Measurements from ENCODE around the gene RBMS3. TPM values are rescaled to one million over a fixed set of nuclear protein-coding genes. Genes with fewer than 3 reads are reported as not detected.

Gene RBMS3
- total RNA-seq, 2 experiments from 2014 or later, result 0.15 to 3.0 TPM

DNA sequence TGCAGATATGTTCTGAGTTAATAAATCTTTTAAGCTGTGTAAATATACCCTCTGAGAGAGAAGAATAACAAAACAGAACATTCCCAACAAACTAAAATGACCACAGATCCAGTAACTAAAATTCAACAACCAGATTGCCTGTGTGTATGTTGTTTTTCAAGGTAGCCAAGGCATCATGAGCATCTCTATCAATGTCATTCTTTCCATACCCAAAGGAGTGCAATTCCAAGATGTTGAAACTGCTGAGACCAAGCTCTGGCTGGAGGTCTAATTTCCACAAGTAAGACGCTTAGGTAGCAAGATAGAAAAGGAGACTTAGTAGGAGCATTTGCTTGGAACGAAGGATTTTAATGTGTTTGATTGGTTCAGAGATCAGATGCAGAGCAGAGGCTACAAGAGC is 276.3 kb downstream of the RBMS3 start:
- DNase-seq (no peak), ATAC-seq (no peak)
- Mint-ChIP-seq H3K4me3 (no peak overlapping the region), H3K27me3 (no peaks in the 10 kb centered on the region), H3K36me3 (no peaks in the 10 kb centered on the region), H3K9me3 (ENCODE audit: low read depth) (no peaks in the 10 kb centered on the region), H3K4me1 (no peaks in the 10 kb centered on the region), H3K27ac (no peak overlapping the region)
- CTCF ChIA-PET, result no interaction called here

DNA sequence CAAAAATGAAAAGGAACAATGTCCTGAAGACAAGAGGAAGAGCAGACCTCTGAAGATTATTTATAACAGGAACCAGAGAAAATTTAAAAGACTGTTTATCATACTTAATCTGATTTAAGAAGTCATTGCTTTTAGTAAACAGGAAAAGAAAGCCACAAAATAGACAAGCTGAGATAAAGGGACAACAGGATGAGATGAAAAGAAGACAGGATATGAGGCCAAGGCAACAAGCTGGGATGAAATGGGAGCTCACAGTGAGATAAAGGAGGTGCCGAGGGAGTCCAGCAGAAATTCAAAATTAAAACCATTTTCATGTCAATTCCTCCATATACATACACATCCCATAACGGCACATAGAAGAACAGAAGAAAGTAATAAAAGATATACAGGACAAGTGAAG is 277.0 kb downstream of the RBMS3 start:
- H3K27ac Mint-ChIP-seq, result no peak overlapping the region
- H3K9me3 Mint-ChIP-seq (ENCODE audit: low read depth), result no peaks in the 10 kb centered on the region
- H3K4me1 Mint-ChIP-seq, result no peaks in the 10 kb centered on the region
- DNase-seq (no peak), ATAC-seq (no peak)
- no peaks in the 10 kb centered on the region for H3K36me3 Mint-ChIP-seq
- CTCF ChIA-PET, result no interaction called here
- no peak overlapping the region for H3K4me3 Mint-ChIP-seq
- H3K27me3 Mint-ChIP-seq, result no peaks in the 10 kb centered on the region

DNA sequence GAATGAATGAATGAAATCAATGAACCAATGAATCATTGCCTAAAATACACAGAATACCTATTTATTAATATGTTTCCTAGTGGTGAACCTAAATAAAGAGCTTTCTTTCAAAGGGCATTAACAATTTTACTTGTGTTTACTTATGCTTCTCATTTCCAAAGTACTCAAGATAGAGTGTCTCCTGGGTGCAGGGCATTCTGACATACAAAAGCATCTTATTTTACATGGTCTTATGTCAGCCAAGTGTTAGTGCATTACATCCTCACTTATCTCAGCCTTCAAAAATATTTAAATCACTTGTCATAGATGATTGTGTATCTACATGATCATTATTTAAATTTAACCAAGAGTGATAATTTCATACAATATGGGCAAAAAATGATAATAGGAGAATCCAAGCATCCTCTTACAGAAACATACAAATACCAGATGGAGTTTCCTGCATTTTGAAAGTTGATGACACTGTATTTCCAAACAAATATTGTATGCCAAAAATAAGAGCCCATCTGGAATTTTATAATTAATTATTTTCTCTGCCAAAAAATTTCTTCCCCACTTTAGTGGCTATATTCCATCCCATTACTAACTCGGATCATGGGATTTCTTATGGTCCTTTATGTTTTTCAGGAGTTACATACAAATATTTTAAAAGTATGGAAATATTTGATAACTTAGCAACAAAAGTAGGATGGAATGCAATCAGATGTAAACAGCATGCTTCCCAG is 279.0 kb downstream of the RBMS3 start:
- H3K4me3 Mint-ChIP-seq, result no peak overlapping the region
- H3K9me3 Mint-ChIP-seq (ENCODE audit: low read depth), result no peaks in the 10 kb centered on the region
- no peak for ATAC-seq
- CTCF ChIA-PET, result no interaction called here
- H3K4me1 Mint-ChIP-seq, result no peaks in the 10 kb centered on the region
- H3K27ac Mint-ChIP-seq, result no peak overlapping the region
- DNase-seq, result no peak
- H3K36me3 Mint-ChIP-seq, result no peaks in the 10 kb centered on the region
- no peaks in the 10 kb centered on the region for H3K27me3 Mint-ChIP-seq

DNA sequence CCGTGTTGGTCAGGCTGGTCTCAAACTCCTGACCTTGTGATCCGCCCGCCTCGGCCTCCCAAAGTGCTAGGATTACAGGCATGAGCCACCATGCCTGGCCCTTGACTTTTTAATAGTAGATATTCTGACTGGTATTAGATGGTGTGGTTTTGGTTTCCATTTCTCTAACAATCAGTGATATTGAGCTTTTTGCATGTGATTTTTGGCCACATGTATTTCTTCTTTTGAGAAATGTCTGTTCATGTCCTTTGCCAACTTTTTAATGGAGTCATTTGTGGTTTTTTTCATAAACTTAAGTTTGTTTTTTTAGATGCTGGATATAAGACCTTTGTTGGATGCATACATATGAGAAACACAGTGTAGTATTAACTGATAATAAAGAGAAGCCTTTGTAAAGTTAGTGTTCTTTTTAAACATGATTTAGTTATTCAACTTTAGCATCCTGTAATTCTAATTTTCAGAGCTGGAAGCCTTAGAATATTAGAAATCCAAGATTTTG is 280.8 kb downstream of the RBMS3 start:
- no peaks in the 10 kb centered on the region for H3K36me3 Mint-ChIP-seq
- H3K27me3 Mint-ChIP-seq, result no peaks in the 10 kb centered on the region
- H3K9me3 Mint-ChIP-seq (ENCODE audit: low read depth), result no peaks in the 10 kb centered on the region
- ATAC-seq (no peak), DNase-seq (no peak)
- no peaks in the 10 kb centered on the region for H3K4me1 Mint-ChIP-seq
- no peak overlapping the region for H3K27ac Mint-ChIP-seq
- CTCF ChIA-PET, result no interaction called here
- no peak overlapping the region for H3K4me3 Mint-ChIP-seq

DNA sequence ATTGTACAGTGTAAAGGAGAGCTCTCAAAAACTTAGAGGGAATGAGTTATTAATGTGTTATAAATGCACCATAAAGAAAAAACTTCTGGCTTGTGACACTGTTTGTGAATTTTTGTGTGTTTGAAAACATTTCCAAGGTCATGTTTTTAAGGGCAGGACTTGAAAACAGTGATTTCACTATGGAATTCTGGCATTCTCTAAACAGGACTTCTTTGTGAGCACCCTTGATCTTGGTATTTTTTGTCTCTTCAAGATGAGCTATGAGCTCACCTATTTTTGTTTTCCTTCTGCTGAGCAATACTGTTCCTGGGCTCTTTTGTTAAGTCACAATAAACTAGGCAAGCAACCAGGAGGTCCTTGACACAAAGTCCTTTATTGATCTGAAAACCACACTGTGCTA is 284.4 kb downstream of the RBMS3 start:
- ATAC-seq (no peak), DNase-seq (no peak)
- no peaks in the 10 kb centered on the region for H3K9me3 Mint-ChIP-seq (ENCODE audit: low read depth)
- H3K27ac Mint-ChIP-seq, result no peak overlapping the region
- H3K27me3 Mint-ChIP-seq, result no peaks in the 10 kb centered on the region
- no peak overlapping the region for H3K4me3 Mint-ChIP-seq
- no peaks in the 10 kb centered on the region for H3K36me3 Mint-ChIP-seq
- no peaks in the 10 kb centered on the region for H3K4me1 Mint-ChIP-seq
- CTCF ChIA-PET, result no interaction called here

DNA sequence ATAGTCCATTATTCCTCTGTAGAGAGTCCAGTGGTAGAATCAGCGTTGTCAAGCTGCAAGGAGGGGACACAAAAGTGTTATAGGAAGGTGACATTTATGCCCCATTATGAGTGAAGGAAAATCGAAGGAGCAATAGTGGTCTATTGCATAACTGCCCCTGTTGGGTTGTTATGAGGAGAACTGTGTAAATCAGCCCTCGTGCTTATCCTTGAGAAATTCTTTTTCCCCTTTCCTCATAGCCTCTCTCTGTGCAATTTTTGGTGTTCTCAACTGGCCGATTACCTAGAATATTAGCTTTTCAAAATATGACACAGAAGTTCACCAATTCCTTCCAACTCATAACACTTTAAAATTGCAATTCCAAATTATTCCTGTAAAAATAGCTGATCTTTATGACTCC is 286.6 kb downstream of the RBMS3 start:
- no peaks in the 10 kb centered on the region for H3K36me3 Mint-ChIP-seq
- no peak overlapping the region for H3K4me3 Mint-ChIP-seq
- no peaks in the 10 kb centered on the region for H3K9me3 Mint-ChIP-seq (ENCODE audit: low read depth)
- H3K27ac Mint-ChIP-seq, result no peak overlapping the region
- no peak for DNase-seq
- H3K4me1 Mint-ChIP-seq, result no peaks in the 10 kb centered on the region
- no peak for ATAC-seq
- CTCF ChIA-PET, result no interaction called here
- H3K27me3 Mint-ChIP-seq, result no peaks in the 10 kb centered on the region

DNA sequence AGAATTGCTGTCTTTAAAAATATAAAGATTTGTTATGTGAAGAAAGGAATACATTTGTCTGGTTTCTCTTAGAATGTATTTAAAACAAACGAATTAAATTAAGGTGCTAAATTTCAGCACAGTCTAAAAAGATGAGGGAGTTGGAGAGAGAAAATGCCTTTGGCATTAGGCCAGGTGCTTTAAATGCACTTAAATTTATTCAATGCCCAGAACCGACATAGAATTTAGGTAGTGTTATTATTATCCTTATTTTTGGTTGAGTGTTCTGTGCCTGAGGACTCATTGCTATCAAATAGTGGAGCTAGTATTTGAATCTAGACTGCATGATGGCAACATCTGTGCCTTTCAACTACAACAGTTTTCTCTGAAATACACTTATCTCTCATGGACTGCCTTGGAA is 287.5 kb downstream of the RBMS3 start:
- no peak for ATAC-seq
- H3K36me3 Mint-ChIP-seq, result no peaks in the 10 kb centered on the region
- peaks cover 3% of the 10 kb centered on the region for H3K9me3 Mint-ChIP-seq (ENCODE audit: low read depth)
- no peak for DNase-seq
- H3K27me3 Mint-ChIP-seq, result no peaks in the 10 kb centered on the region
- H3K4me1 Mint-ChIP-seq, result no peaks in the 10 kb centered on the region
- CTCF ChIA-PET, result no interaction called here
- no peak overlapping the region for H3K4me3 Mint-ChIP-seq
- H3K27ac Mint-ChIP-seq, result no peak overlapping the region

DNA sequence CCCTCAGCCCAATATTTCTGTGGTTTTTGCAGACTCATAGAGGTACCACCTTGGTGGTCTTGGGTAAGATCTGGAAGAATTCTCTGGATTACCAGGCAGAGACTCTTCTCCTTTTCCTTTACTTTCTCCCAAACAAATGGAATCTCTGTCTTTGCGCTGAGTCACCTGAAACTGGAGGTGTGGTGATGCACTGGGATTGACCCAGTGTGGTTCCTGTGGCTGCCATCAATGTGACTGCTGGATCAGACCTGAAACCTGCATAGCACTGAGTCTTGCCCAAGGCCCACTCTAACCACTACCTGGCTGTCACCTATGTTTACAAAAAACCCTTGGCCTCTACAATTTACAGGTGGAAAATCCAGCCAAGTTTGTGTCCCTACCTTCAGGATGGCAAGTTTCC is 295.3 kb downstream of the RBMS3 start:
- DNase-seq (no peak), ATAC-seq (no peak)
- Mint-ChIP-seq H3K27ac (no peak overlapping the region), H3K36me3 (no peaks in the 10 kb centered on the region), H3K4me3 (no peak overlapping the region), H3K27me3 (no peaks in the 10 kb centered on the region), H3K4me1 (no peaks in the 10 kb centered on the region), H3K9me3 (ENCODE audit: low read depth) (peaks cover 3% of the 10 kb centered on the region)
- CTCF ChIA-PET, result no interaction called here

DNA sequence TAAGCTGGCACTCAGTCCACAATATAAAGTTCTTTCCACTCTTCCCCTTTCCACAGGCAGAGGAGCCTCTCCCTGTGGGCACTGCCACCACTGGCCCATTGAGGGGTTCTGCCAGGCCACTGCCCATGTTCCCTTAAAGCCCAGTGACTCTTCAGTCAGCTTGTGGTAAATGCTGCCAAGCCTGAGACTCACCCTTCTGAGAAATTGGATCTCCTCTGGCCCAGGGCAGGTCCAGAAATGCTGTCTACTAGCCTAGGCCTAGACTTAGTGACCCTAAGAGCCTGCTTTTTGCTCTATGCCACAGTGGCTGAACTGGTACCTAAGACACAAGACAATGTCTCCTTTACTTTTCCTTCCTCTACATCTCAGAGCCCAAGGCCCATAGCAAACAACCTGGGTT is 295.8 kb downstream of the RBMS3 start:
- Mint-ChIP-seq H3K9me3 (ENCODE audit: low read depth) (peaks cover 3% of the 10 kb centered on the region), H3K4me1 (no peaks in the 10 kb centered on the region), H3K27me3 (no peaks in the 10 kb centered on the region), H3K27ac (no peak overlapping the region), H3K4me3 (no peak overlapping the region), H3K36me3 (no peaks in the 10 kb centered on the region)
- DNase-seq (no peak), ATAC-seq (no peak)
- CTCF ChIA-PET, result no interaction called here

DNA sequence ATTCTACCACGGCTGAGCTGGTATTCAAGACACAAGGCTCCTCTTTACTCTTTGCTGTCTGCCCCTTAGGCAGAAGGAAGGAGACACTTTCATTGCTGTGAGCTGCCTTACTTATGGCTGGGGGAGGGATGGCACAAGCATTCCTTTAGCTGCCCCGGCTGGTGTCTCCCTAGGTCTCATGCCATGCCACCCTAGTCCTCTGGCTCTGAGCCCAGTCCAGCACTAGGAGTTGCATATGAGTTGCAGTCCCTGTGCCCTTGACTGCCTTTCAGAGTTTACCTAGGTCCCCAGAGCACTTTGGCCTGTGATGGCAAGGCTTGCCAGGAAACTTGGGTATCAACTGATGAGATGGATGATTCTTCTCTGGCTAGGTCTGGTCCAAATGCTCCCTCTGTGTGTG is 296.4 kb downstream of the RBMS3 start:
- no peak for ATAC-seq
- H3K4me1 Mint-ChIP-seq, result no peaks in the 10 kb centered on the region
- peaks cover 3% of the 10 kb centered on the region for H3K9me3 Mint-ChIP-seq (ENCODE audit: low read depth)
- no peaks in the 10 kb centered on the region for H3K36me3 Mint-ChIP-seq
- CTCF ChIA-PET, result no interaction called here
- H3K4me3 Mint-ChIP-seq, result no peak overlapping the region
- DNase-seq, result no peak
- H3K27me3 Mint-ChIP-seq, result no peaks in the 10 kb centered on the region
- H3K27ac Mint-ChIP-seq, result no peak overlapping the region

DNA sequence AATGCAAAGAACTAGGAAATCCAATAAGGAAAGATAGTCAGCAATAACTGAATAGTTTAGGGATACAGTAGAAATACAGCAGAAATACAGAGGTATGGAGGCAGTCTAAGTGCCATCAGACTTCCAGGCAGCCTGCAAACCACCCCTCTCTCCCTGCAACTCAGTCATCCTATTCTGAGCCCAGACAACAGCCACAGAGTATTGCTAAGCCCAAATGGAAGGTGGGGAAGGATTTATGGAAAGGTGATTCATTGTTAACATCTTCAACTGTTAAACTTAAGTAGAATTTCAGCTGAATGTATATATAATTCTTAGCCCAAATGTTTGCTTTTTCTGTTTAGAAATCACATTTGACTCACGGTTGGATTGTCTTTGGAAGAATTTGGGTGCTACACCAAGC is 300.4 kb downstream of the RBMS3 start:
- no peaks in the 10 kb centered on the region for H3K27me3 Mint-ChIP-seq
- H3K9me3 Mint-ChIP-seq (ENCODE audit: low read depth), result no peaks in the 10 kb centered on the region
- ATAC-seq (no peak), DNase-seq (no peak)
- H3K4me3 Mint-ChIP-seq, result no peak overlapping the region
- no peaks in the 10 kb centered on the region for H3K36me3 Mint-ChIP-seq
- CTCF ChIA-PET, result no interaction called here
- no peak overlapping the region for H3K27ac Mint-ChIP-seq
- H3K4me1 Mint-ChIP-seq, result no peaks in the 10 kb centered on the region

DNA sequence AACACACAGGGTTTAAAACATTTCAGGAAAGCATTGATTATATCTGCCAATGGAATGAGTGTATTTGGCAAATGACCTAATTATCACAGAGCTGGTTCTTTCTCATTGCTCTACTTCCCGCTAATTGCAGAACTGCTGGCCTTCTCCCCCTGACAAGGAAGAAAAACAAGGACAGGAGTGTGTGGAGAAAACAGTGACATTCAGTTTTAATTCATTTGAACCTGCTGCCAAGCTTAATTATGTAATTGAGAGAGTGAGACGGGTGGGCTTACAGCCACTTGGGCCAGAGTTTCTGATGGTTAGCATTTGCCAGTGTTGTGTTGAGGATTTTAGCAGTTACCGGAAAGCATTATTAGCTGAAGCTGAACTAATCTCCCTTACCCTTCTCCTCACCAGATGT is 301.4 kb downstream of the RBMS3 start:
- Mint-ChIP-seq H3K36me3 (no peaks in the 10 kb centered on the region), H3K4me3 (no peak overlapping the region), H3K9me3 (ENCODE audit: low read depth) (no peaks in the 10 kb centered on the region), H3K27me3 (no peaks in the 10 kb centered on the region), H3K4me1 (no peaks in the 10 kb centered on the region), H3K27ac (no peak overlapping the region)
- DNase-seq (no peak), ATAC-seq (no peak)
- CTCF ChIA-PET, result no interaction called here

DNA sequence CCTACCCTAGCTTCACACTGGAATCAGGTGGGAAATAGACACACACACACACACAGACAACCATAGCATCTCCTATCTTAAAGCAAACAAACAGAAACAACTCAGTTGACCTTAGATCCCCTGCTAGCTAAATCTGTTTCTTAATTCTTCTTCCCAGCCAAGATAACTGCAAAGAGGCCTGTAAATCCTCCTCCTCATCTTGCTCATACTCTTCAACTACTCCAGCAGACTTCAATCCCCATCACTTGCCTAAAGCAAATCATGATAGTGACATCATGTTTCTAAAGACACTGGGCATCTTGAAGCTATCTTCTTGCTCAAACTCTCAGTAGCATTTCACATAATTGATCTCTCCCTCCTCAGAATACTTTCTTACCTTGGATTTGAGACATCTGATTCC is 303.0 kb downstream of the RBMS3 start:
- DNase-seq (no peak), ATAC-seq (no peak)
- Mint-ChIP-seq H3K27ac (no peak overlapping the region), H3K4me3 (no peak overlapping the region), H3K36me3 (no peaks in the 10 kb centered on the region), H3K27me3 (no peaks in the 10 kb centered on the region), H3K9me3 (ENCODE audit: low read depth) (peaks cover under 1% of the 10 kb centered on the region), H3K4me1 (no peaks in the 10 kb centered on the region)
- CTCF ChIA-PET, result interaction anchor here (0.5 kb wide), 1 partner anchor 1313 kb away, joined by 3 read pairs; no protein-coding TSS in a partner anchor

DNA sequence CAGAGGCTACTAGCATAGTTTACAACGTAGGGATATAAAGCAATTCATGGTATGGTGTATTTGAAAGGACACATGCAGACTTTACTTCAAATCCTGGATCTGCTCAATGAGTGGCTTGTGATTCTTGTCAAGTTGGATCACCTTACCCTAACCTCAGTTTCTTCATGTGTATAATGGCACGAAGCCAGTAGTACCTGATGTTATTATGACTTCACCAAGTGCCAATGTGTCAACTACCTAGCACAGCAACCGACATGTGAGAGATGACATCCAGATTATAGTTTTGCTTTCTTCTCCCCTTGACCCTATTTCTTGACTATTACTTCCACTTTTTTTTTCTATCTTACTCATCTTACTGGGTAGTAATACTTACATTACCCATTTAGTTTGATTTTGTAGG is 304.5 kb downstream of the RBMS3 start:
- ATAC-seq, result no peak
- no peak overlapping the region for H3K4me3 Mint-ChIP-seq
- no peaks in the 10 kb centered on the region for H3K27me3 Mint-ChIP-seq
- H3K27ac Mint-ChIP-seq, result no peak overlapping the region
- CTCF ChIA-PET, result no interaction called here
- H3K36me3 Mint-ChIP-seq, result no peaks in the 10 kb centered on the region
- H3K4me1 Mint-ChIP-seq, result no peaks in the 10 kb centered on the region
- H3K9me3 Mint-ChIP-seq (ENCODE audit: low read depth), result peaks cover 4% of the 10 kb centered on the region
- DNase-seq, result no peak

DNA sequence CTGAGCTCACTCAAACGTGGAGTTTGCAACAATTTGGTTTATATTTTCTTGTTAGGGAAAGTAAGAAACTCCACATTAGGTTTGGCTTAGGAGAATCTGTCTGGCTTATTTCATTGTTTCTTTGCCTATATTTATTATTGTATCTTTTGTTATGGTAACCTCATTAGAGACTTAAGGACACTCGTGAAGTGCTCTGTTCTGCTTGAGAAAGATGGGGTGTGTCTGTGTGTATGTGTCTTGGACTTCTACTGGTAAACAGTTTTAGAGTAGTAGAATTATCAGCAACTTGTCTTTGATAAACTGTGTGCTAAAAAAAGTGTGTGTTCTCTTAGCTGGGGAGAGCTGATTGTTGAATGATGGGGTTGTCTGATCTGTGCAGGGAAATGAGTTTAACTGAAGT is 306.5 kb downstream of the RBMS3 start:
- CTCF ChIA-PET, result no interaction called here
- H3K9me3 Mint-ChIP-seq (ENCODE audit: low read depth), result peaks cover 4% of the 10 kb centered on the region
- no peaks in the 10 kb centered on the region for H3K36me3 Mint-ChIP-seq
- DNase-seq (no peak), ATAC-seq (no peak)
- no peak overlapping the region for H3K4me3 Mint-ChIP-seq
- H3K4me1 Mint-ChIP-seq, result no peaks in the 10 kb centered on the region
- H3K27ac Mint-ChIP-seq, result no peak overlapping the region
- H3K27me3 Mint-ChIP-seq, result no peaks in the 10 kb centered on the region

All from activated CD8-positive, alpha-beta memory T cell treated with anti-CD3 and anti-CD28 coated beads, Interleukin-2, amount 10 ng/mL, durations not matched to agents 7 days and 5 days (primary cell).